Erythroblast (primary cell): ENCODE data around the gene CTU1.

Experiments
- GATA1 ChIP-seq: IDR thresholded peaks from 2 replicates; pipeline ENCODE4 v1.6.1; 2011; ENCODE audit warnings: low read depth, mild to moderate bottlenecking, control low read depth, low read length, moderate library complexity
- POLR2A ChIP-seq: IDR thresholded peaks from 2 replicates; pipeline ENCODE4 v1.6.1; 2011; ENCODE audit warnings: mild to moderate bottlenecking, low read length

- TF ChIP-seq POLR2A, result no peak
- no peak for TF ChIP-seq GATA1
Observed at GRCh38 chr19:51148580-51148979, 40.4 kb upstream of the CTU1 start.
